ENCODE data around the gene CYP4F11. TPM values are rescaled to one million over a fixed set of nuclear protein-coding genes. Genes with fewer than 3 reads are reported as not detected.
"Not testable (repeated sequence)": the region's sequence is repeated elsewhere in the genome, so short reads cannot be mapped to it uniquely, and the experiment has no call there.

CYP4F11 gene
- total and polyA plus RNA-seq, 2 of the 4 experiments (the other 2 are of a cell fraction), result not detected

DNA sequence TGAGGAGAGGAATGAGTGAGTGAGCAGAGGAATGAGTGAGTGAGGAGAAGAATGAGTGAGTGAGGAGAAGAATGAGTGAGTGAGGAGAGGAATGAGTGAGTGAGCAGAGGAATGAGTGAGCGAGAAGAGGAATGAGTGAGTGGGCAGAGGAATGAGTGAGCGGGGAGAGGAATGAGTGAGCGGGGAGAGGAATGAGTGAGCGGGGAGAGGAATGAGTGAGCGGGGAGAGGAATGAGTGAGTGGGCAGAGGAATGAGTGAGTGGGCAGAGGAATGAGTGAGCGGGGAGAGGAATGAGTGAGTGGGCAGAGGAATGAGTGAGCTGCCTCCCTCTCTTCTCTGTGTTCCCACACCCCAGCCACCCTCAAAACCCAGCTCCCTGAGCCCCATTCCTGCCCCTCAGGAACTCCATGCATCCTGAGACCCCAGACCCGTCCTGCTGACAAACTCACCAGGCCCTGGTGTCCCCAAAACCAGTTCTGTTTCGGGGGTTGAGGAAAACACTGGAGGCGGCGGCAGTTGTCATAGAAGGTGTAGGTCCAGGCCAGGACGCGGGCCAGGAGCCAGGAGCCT is 483 bp downstream of the CYP4F11 start:
- H3K27ac ChIP-seq (ENCODE audit: insufficient read depth, low read length); H3K9me3 ChIP-seq (ENCODE audit: control insufficient read depth, insufficient read depth, low read length); dilution Hi-C loops (cut with HindIII; ENCODE audit: low sequenced_read_pairs, unreplicated experiment); H2AK9ac ChIP-seq (replicated peaks; ENCODE audit: low read depth, low read length, poor library complexity); H2AK5ac ChIP-seq (ENCODE audit: low read depth, low read length); H3K18ac ChIP-seq (ENCODE audit: low read depth, low read length); POLR2A ChIA-PET (ENCODE audit: unreplicated experiment); ATAC-seq (ENCODE audit: low read depth); H3K4me3 ChIP-seq (ENCODE audit: insufficient read depth, low read depth, low read length); H2BK15ac ChIP-seq (ENCODE audit: low read depth, low read length); H4K8ac ChIP-seq (ENCODE audit: low read depth in 2 of 2, low read length in 2 of 2); H2BK20ac ChIP-seq (ENCODE audit: low read depth, low read length); H2AFZ ChIP-seq (replicated peaks; ENCODE audit: low read length, poor library complexity); H3K4me2 ChIP-seq (ENCODE audit: low read depth, low read length); H4K20me1 ChIP-seq (ENCODE audit: insufficient read depth, low read length); H2BK5ac ChIP-seq (ENCODE audit: low read depth, low read length, poor library complexity, severe bottlenecking); H3K9ac ChIP-seq (ENCODE audit: low read depth, low read length); H3K79me1 ChIP-seq (ENCODE audit: low read depth in 1 of 2, low read length in 2 of 2); H3K9me1 ChIP-seq (ENCODE audit: insufficient read depth, low read length); H3K36me3 ChIP-seq (ENCODE audit: control insufficient read depth, insufficient read depth, low read length); in situ Hi-C loops (cut with MboI; ENCODE audit: low sequenced_read_pairs); H3K27me3 ChIP-seq (ENCODE audit: control insufficient read depth, insufficient read depth, low read length); H3K56ac ChIP-seq (ENCODE audit: extremely low read depth, insufficient read depth, low read length); CTCF ChIA-PET; BruUV-seq (replicated peaks); H3K4ac ChIP-seq (ENCODE audit: low read depth, low read length); H3K14ac ChIP-seq (replicated peaks; ENCODE audit: low read depth, low read length); H4K91ac ChIP-seq (ENCODE audit: insufficient read depth, low read depth, low read length); H3K23ac ChIP-seq (ENCODE audit: low read depth, low read length); intact Hi-C loops (cut with micrococcal nuclease); H3K4me1 ChIP-seq (ENCODE audit: control insufficient read depth, insufficient read depth, low read length); DNase-seq; H2BK120ac ChIP-seq (ENCODE audit: low read depth, low read length); H4K5ac ChIP-seq (ENCODE audit: low read depth, low read length): not testable (repeated sequence)
- WGBS, 2 experiments (ENCODE audit: extremely low coverage in 2 of 2, insufficient read length in 1 of 2), result 20% methylated on average over 8 of the region's 12 CpGs; no CpG with 5 or more reads in 1 of the 2 experiments

All from IMR-90 (cell line).